Measurements from ENCODE around the gene NMB. TPM values are rescaled to one million over a fixed set of nuclear protein-coding genes. Genes with fewer than 3 reads are reported as not detected.

Gene NMB
- total RNA-seq, 2 experiments from 2014 or later = 4.0 to 4.1 TPM

Other genes with a start within 250 kb of the NMB start
- 10 to 100 TPM; 10.8 to 10.9 TPM for gene ZSCAN2, start 57.2 kb downstream of the NMB start, total RNA-seq
- 10 to 100 TPM; 17.6 to 17.9 TPM for gene WDR73, start 3.9 kb downstream of the NMB start, total RNA-seq
- 100 to 1,000 TPM; 132 to 139 TPM for gene SEC11A, start 57.9 kb upstream of the NMB start, total RNA-seq
- 10 to 100 TPM; 36.6 to 38.0 TPM for gene ZNF592, start 90.4 kb upstream of the NMB start, total RNA-seq
- gene ALPK3, start 159.2 kb upstream of the NMB start, total RNA-seq = under 1 TPM; 0.20 TPM
- gene SLC28A1, start 226.5 kb upstream of the NMB start, total RNA-seq = not detected